ENCODE data around the gene FBXW11.

FBXW11 gene

GRCh38 chr5:171825051-171825450, 181.4 kb downstream of the FBXW11 start:
- no peak overlapping the region for H3K9ac ChIP-seq (ENCODE audit: low read depth, low read length)
- no peaks in the 10 kb centered on the region for H3K4me1 ChIP-seq (ENCODE audit: insufficient read depth, low read length)
- peaks cover 6% of the 10 kb centered on the region; the same call in 1 of the 2 replicates for H3K9me3 ChIP-seq (ENCODE audit: control insufficient read depth, insufficient read depth, low read length)
- H3K36me3 ChIP-seq (ENCODE audit: insufficient read depth, low read length): no peaks in the 10 kb centered on the region

- no peaks in the 10 kb centered on the region for H3K4me1 ChIP-seq (ENCODE audit: insufficient read depth, low read length)
- no peaks in the 10 kb centered on the region for H3K36me3 ChIP-seq (ENCODE audit: insufficient read depth, low read length)
- H3K9me3 ChIP-seq (ENCODE audit: control insufficient read depth, insufficient read depth, low read length): no peaks in the 10 kb centered on the region
- no peak overlapping the region for H3K9ac ChIP-seq (ENCODE audit: low read depth, low read length)
Measured at GRCh38 chr5:171823269-171823668, 183.2 kb downstream of the FBXW11 start.

DNA sequence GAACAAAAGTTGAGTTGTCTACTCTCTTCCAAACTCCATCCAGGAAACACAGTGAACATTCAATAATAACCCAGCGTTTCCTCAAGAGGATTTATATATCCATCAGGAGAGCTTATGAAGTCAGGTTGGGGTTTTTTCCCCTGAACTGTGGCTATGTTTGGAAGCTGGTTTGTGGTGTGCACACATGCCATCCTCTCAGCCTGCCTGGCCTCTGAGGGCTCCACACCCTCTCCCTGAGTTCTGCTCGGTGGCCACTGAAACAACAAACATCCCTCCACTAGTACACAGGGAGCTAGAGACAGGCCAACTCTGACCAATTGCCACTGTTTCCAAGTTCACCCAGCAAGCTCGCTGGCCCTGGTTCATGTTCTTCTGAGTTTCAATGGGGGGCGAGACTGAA, 185.2 kb downstream of the FBXW11 start:
- no peaks in the 10 kb centered on the region for H3K9me3 ChIP-seq (ENCODE audit: control insufficient read depth, insufficient read depth, low read length)
- no peaks in the 10 kb centered on the region for H3K4me1 ChIP-seq (ENCODE audit: insufficient read depth, low read length)
- no peaks in the 10 kb centered on the region for H3K36me3 ChIP-seq (ENCODE audit: insufficient read depth, low read length)
- no peak overlapping the region for H3K9ac ChIP-seq (ENCODE audit: low read depth, low read length)

GRCh38 chr5:171820561-171820960, 185.9 kb downstream of the FBXW11 start:
- Histone ChIP-seq H3K4me1 (ENCODE audit: insufficient read depth, low read length) (no peaks in the 10 kb centered on the region), H3K9me3 (ENCODE audit: control insufficient read depth, insufficient read depth, low read length) (no peaks in the 10 kb centered on the region), H3K9ac (ENCODE audit: low read depth, low read length) (no peak overlapping the region), H3K36me3 (ENCODE audit: insufficient read depth, low read length) (no peaks in the 10 kb centered on the region)

DNA sequence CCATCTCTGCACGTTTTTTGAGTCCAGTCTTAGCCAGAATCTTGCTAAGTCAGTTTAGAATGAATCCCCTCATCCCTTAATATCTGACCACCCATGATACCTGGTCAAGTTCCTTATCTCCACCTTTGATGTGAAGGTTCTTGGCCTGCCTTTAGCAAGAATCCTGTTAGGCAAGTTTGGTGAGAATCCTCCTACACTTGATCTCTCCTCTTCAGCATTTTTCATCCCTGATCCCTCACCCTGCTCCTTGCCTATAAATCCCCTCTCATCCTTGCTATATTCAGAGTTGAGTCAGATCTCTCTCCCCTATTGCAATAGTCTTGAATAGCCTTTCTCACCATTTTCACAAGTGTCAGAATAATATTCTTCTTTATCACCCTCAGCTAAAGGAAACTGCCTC, 189.8 kb downstream of the FBXW11 start:
- no peaks in the 10 kb centered on the region for H3K9me3 ChIP-seq (ENCODE audit: control insufficient read depth, insufficient read depth, low read length)
- H3K4me1 ChIP-seq (ENCODE audit: insufficient read depth, low read length): no peaks in the 10 kb centered on the region
- no peak overlapping the region for H3K9ac ChIP-seq (ENCODE audit: low read depth, low read length)
- H3K36me3 ChIP-seq (ENCODE audit: insufficient read depth, low read length): no peaks in the 10 kb centered on the region

- Histone ChIP-seq H3K9me3 (ENCODE audit: control insufficient read depth, insufficient read depth, low read length) (no peaks in the 10 kb centered on the region), H3K9ac (ENCODE audit: low read depth, low read length) (no peak overlapping the region)
Measured at GRCh38 chr5:171813813-171814490, 192.5 kb downstream of the FBXW11 start.

GRCh38 chr5:171813270-171813669, 193.2 kb downstream of the FBXW11 start:
- no peaks in the 10 kb centered on the region for H3K4me1 ChIP-seq (ENCODE audit: insufficient read depth, low read length)
- H3K36me3 ChIP-seq (ENCODE audit: insufficient read depth, low read length): no peaks in the 10 kb centered on the region
- no peaks in the 10 kb centered on the region for H3K9me3 ChIP-seq (ENCODE audit: control insufficient read depth, insufficient read depth, low read length)
- no peak overlapping the region for H3K9ac ChIP-seq (ENCODE audit: low read depth, low read length)

More at GRCh38 chr5:171813813-171814490, 192.5 kb downstream of the FBXW11 start:
- H3K4me1 ChIP-seq (ENCODE audit: insufficient read depth, low read length): no peaks in the 10 kb centered on the region
- no peaks in the 10 kb centered on the region for H3K36me3 ChIP-seq (ENCODE audit: insufficient read depth, low read length)

All from ES-I3 (cell line).